NB4 (cell line): ENCODE measurements around the gene ZNF454.

Source experiments
- TF ChIP-seq, protein P1 (sequence below): IDR thresholded peaks from one replicate; pipeline ENCODE4 v1.5.1; 2012; ENCODE audit warnings: low read depth, low read length
- TF ChIP-seq, protein P2 (sequence below): IDR thresholded peaks from 2 replicates; pipeline ENCODE4 v1.6.1; 2011; ENCODE audit warnings: low read depth, low read length

DNA sequence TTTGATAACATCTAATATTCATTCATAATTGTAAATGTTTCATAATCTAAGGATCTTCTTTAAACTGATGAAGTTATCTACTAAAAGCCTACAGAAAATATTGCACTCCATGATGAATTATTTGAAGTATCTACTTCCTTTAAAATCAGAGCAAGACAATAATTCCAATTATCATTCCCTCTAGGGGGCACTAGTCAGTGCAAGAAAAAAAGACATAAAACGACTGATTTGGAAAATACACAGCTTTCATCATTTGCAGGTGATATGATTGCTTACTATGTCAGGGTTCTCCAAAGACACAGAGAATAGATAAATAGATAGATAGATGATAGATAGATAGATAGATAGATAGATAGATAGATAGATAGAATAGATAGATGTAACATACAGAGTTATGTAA is 67.7 kb downstream of the ZNF454 start:
- TF ChIP-seq, protein P1, sequence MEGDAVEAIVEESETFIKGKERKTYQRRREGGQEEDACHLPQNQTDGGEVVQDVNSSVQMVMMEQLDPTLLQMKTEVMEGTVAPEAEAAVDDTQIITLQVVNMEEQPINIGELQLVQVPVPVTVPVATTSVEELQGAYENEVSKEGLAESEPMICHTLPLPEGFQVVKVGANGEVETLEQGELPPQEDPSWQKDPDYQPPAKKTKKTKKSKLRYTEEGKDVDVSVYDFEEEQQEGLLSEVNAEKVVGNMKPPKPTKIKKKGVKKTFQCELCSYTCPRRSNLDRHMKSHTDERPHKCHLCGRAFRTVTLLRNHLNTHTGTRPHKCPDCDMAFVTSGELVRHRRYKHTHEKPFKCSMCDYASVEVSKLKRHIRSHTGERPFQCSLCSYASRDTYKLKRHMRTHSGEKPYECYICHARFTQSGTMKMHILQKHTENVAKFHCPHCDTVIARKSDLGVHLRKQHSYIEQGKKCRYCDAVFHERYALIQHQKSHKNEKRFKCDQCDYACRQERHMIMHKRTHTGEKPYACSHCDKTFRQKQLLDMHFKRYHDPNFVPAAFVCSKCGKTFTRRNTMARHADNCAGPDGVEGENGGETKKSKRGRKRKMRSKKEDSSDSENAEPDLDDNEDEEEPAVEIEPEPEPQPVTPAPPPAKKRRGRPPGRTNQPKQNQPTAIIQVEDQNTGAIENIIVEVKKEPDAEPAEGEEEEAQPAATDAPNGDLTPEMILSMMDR, result no peak
- TF ChIP-seq, protein P2, sequence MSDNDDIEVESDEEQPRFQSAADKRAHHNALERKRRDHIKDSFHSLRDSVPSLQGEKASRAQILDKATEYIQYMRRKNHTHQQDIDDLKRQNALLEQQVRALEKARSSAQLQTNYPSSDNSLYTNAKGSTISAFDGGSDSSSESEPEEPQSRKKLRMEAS, result no peak
